ENCODE results near the gene WWP2.

The WWP2 gene

GRCh38 chr16:69830534-69831211 lies 68.5 kb downstream of the WWP2 start:
- H3K27ac ChIP-seq (ENCODE audit: low read length), result no peak overlapping the region
- no peak overlapping the region for H3K4me3 ChIP-seq (ENCODE audit: low read length)
- no peaks in the 10 kb centered on the region for H3K36me3 ChIP-seq (replicated peaks; ENCODE audit: insufficient read depth, low read length)
- H3K9ac ChIP-seq (ENCODE audit: low read length), result no peak overlapping the region
- H3K27me3 ChIP-seq (replicated peaks; ENCODE audit: insufficient read depth, low read length), result no peaks in the 10 kb centered on the region
- no peaks in the 10 kb centered on the region; the same call in 1 of the 2 replicates for H3K4me1 ChIP-seq (ENCODE audit: low read length)
- no peak for TF ChIP-seq EZH2phosphoT487 (IDR thresholded peaks at IDR 0.05; ENCODE audit: low read length)
- no peak for TF ChIP-seq EZH2 (optimal IDR thresholded peaks at IDR 0.05; ENCODE audit: low read depth, low read length)
- TF ChIP-seq CTCF (IDR thresholded peaks at IDR 0.05; ENCODE audit: low read length), result no peak
- DNase-seq, result no peak
- no peak overlapping the region for H2AFZ ChIP-seq (ENCODE audit: low read length)
- no peaks in the 10 kb centered on the region for H3K9me2 ChIP-seq (replicated peaks; ENCODE audit: insufficient read depth, low read length)
- no peaks in the 10 kb centered on the region for H4K20me1 ChIP-seq (ENCODE audit: insufficient read depth, low read length)
- no peaks in the 10 kb centered on the region for H3K79me2 ChIP-seq (ENCODE audit: low read length)
- H3K9me3 ChIP-seq (replicated peaks; ENCODE audit: insufficient read depth, low read length), result no peaks in the 10 kb centered on the region
- no peaks in the 10 kb centered on the region for H3F3A ChIP-seq (ENCODE audit: insufficient read depth, low read length)
- H3K4me2 ChIP-seq (ENCODE audit: low read depth, low read length), result no peak overlapping the region

- Histone ChIP-seq H3K27ac (ENCODE audit: low read length) (no peak overlapping the region), H3K4me2 (ENCODE audit: low read depth, low read length) (no peak overlapping the region), H3K27me3 (replicated peaks; ENCODE audit: insufficient read depth, low read length) (no peaks in the 10 kb centered on the region), H3K4me1 (ENCODE audit: low read length) (no peaks in the 10 kb centered on the region; the same call in 1 of the 2 replicates), H3K79me2 (ENCODE audit: low read length) (no peaks in the 10 kb centered on the region), H3K9me3 (replicated peaks; ENCODE audit: insufficient read depth, low read length) (no peaks in the 10 kb centered on the region), H3K9me2 (replicated peaks; ENCODE audit: insufficient read depth, low read length) (no peaks in the 10 kb centered on the region), H3K36me3 (replicated peaks; ENCODE audit: insufficient read depth, low read length) (no peaks in the 10 kb centered on the region), H3F3A (ENCODE audit: insufficient read depth, low read length) (no peaks in the 10 kb centered on the region), H2AFZ (ENCODE audit: low read length) (no peak overlapping the region), H3K4me3 (ENCODE audit: low read length) (no peak overlapping the region), H3K9ac (ENCODE audit: low read length) (no peak overlapping the region), H4K20me1 (ENCODE audit: insufficient read depth, low read length) (no peaks in the 10 kb centered on the region)
- DNase-seq, result no peak
- no peak for TF ChIP-seq CTCF (IDR thresholded peaks at IDR 0.05; ENCODE audit: low read length)
- TF ChIP-seq EZH2phosphoT487 (IDR thresholded peaks at IDR 0.05; ENCODE audit: low read length), result no peak
- TF ChIP-seq EZH2 (optimal IDR thresholded peaks at IDR 0.05; ENCODE audit: low read depth, low read length), result no peak
Measured at GRCh38 chr16:69831212-69832123, 69.3 kb downstream of the WWP2 start.

- H3K36me3 ChIP-seq (replicated peaks; ENCODE audit: insufficient read depth, low read length), result no peaks in the 10 kb centered on the region
- no peaks in the 10 kb centered on the region for H4K20me1 ChIP-seq (ENCODE audit: insufficient read depth, low read length)
- no peak overlapping the region for H3K4me2 ChIP-seq (ENCODE audit: low read depth, low read length)
- H3K79me2 ChIP-seq (ENCODE audit: low read length), result no peaks in the 10 kb centered on the region
- H3F3A ChIP-seq (ENCODE audit: insufficient read depth, low read length), result no peaks in the 10 kb centered on the region
- no peak overlapping the region for H2AFZ ChIP-seq (ENCODE audit: low read length)
- no peak overlapping the region for H3K9ac ChIP-seq (ENCODE audit: low read length)
- TF ChIP-seq CTCF (IDR thresholded peaks at IDR 0.05; ENCODE audit: low read length) (no peak), EZH2 (optimal IDR thresholded peaks at IDR 0.05; ENCODE audit: low read depth, low read length) (no peak), EZH2phosphoT487 (IDR thresholded peaks at IDR 0.05; ENCODE audit: low read length) (no peak)
- no peaks in the 10 kb centered on the region; the same call in 1 of the 2 replicates for H3K4me1 ChIP-seq (ENCODE audit: low read length)
- H3K9me3 ChIP-seq (replicated peaks; ENCODE audit: insufficient read depth, low read length), result no peaks in the 10 kb centered on the region
- no peak for DNase-seq
- H3K4me3 ChIP-seq (ENCODE audit: low read length), result no peak overlapping the region
- no peak overlapping the region for H3K27ac ChIP-seq (ENCODE audit: low read length)
- H3K9me2 ChIP-seq (replicated peaks; ENCODE audit: insufficient read depth, low read length), result no peaks in the 10 kb centered on the region
- no peaks in the 10 kb centered on the region for H3K27me3 ChIP-seq (replicated peaks; ENCODE audit: insufficient read depth, low read length)
Measured at GRCh38 chr16:69833357-69834282, 71.5 kb downstream of the WWP2 start.

Measured in MM.1S (cell line).